Duodenal mucosa (tissue), 2 donors: ENCODE measurements around the gene CACUL1.
"Not testable (repeated sequence)": the region's sequence is repeated elsewhere in the genome, so short reads cannot be mapped to it uniquely, and the experiment has no call there.

Experiments used
- H3K27ac ChIP-seq: one replicate; pipeline ENCODE4 v1.7.0; 2013; ENCODE audit warnings: low read depth, low read length
- H3K27me3 ChIP-seq, 2 donors: one replicate each; pipeline ENCODE4 v1.7.0; 2013; ENCODE audit warnings: low read length in 2 of 2, control low read depth in 1 of 2; ENCODE audit not compliant: insufficient read depth in 2 of 2, control insufficient read depth in 1 of 2
- H3K36me3 ChIP-seq, 2 donors: one replicate each; pipeline ENCODE4 v1.7.0; 2013; ENCODE audit warnings: low read length in 2 of 2, control low read depth in 1 of 2; ENCODE audit not compliant: insufficient read depth in 2 of 2, control insufficient read depth in 1 of 2
- H3K4me1 ChIP-seq, 2 donors: one replicate each; pipeline ENCODE4 v1.7.0; 2013; ENCODE audit warnings: low read length in 2 of 2, control low read depth in 1 of 2; ENCODE audit not compliant: insufficient read depth in 2 of 2, control insufficient read depth in 1 of 2
- H3K4me3 ChIP-seq, 2 donors: one replicate each; pipeline ENCODE4 v1.7.0; 2013; ENCODE audit warnings: low read length in 2 of 2, low read depth in 1 of 2
- H3K9ac ChIP-seq, 2 donors: one replicate each; pipeline ENCODE4 v1.7.0; 2013; ENCODE audit warnings: low read length in 2 of 2, low read depth in 1 of 2
- H3K9me3 ChIP-seq, 2 donors: one replicate each; pipeline ENCODE4 v1.7.0; 2013; ENCODE audit warnings: low read length in 2 of 2, control low read depth in 1 of 2; ENCODE audit not compliant: control insufficient read depth in 1 of 2

The CACUL1 gene

GRCh38 chr10:118692872-118693271 lies 61.9 kb downstream of the CACUL1 start:
- no peak overlapping the region for H3K4me3 ChIP-seq
- H3K9ac ChIP-seq, result no peak overlapping the region
- no peak overlapping the region for H3K27ac ChIP-seq
- H3K27me3 ChIP-seq, result no peaks in the 10 kb centered on the region
- H3K9me3 ChIP-seq, result no peaks in the 10 kb centered on the region
- H3K36me3 ChIP-seq, result peaks cover 0 to 14% of the 10 kb centered on the region in 2 donors
- H3K4me1 ChIP-seq, result no peaks in the 10 kb centered on the region

GRCh38 chr10:118689070-118689858 lies 65.5 kb downstream of the CACUL1 start:
- no peaks in the 10 kb centered on the region for H3K9me3 ChIP-seq
- H3K9ac ChIP-seq, result no peak overlapping the region
- no peaks in the 10 kb centered on the region for H3K27me3 ChIP-seq
- no peak overlapping the region for H3K4me3 ChIP-seq
- H3K36me3 ChIP-seq, result peaks cover 11 to 39% of the 10 kb centered on the region in 2 donors
- no peak overlapping the region for H3K27ac ChIP-seq
- H3K4me1 ChIP-seq, result no peaks in the 10 kb centered on the region

- H3K36me3 ChIP-seq, result peaks cover 18 to 48% of the 10 kb centered on the region in 2 donors
- H3K9ac ChIP-seq, result no peak overlapping the region
- no peaks in the 10 kb centered on the region for H3K9me3 ChIP-seq
- H3K4me1 ChIP-seq, result no peaks in the 10 kb centered on the region
- no peak overlapping the region for H3K27ac ChIP-seq
- H3K27me3 ChIP-seq, result no peaks in the 10 kb centered on the region
- no peak overlapping the region for H3K4me3 ChIP-seq
These were observed 67.3 kb downstream of the CACUL1 start for GRCh38 chr10:118687472-118687871.

- Histone ChIP-seq H3K9ac (no peak overlapping the region), H3K4me3 (no peak overlapping the region), H3K4me1 (no peaks in the 10 kb centered on the region), H3K9me3 (no peaks in the 10 kb centered on the region), H3K27me3 (no peaks in the 10 kb centered on the region), H3K36me3 (peaks cover 29 to 43% of the 10 kb centered on the region in 2 donors), H3K27ac (no peak overlapping the region)
These were observed 72.2 kb downstream of the CACUL1 start for GRCh38 chr10:118682533-118682932.

GRCh38 chr10:118680197-118680596 lies 74.6 kb downstream of the CACUL1 start:
- H3K27me3 ChIP-seq, result no peaks in the 10 kb centered on the region
- H3K27ac ChIP-seq, result no peak overlapping the region
- H3K36me3 ChIP-seq, result peaks cover 27 to 30% of the 10 kb centered on the region in 2 donors
- H3K4me1 ChIP-seq, result no peaks in the 10 kb centered on the region
- no peaks in the 10 kb centered on the region for H3K9me3 ChIP-seq
- H3K4me3 ChIP-seq, result no peak overlapping the region
- H3K9ac ChIP-seq, result no peak overlapping the region

- Histone ChIP-seq H3K9me3 (no peaks in the 10 kb centered on the region), H3K27ac (no peak overlapping the region), H3K4me3 (no peak overlapping the region), H3K27me3 (no peaks in the 10 kb centered on the region), H3K9ac (no peak overlapping the region), H3K36me3 (peaks cover 0 to 9% of the 10 kb centered on the region in 2 donors), H3K4me1 (no peaks in the 10 kb centered on the region)
These were observed 80.4 kb downstream of the CACUL1 start for GRCh38 chr10:118674226-118674919.

- Histone ChIP-seq H3K4me3 (no peak overlapping the region), H3K27me3 (no peaks in the 10 kb centered on the region), H3K9ac (no peak overlapping the region), H3K36me3 (peaks cover 0 to 9% of the 10 kb centered on the region in 2 donors), H3K27ac (no peak overlapping the region), H3K4me1 (no peaks in the 10 kb centered on the region), H3K9me3 (no peaks in the 10 kb centered on the region)
These were observed 81.7 kb downstream of the CACUL1 start for GRCh38 chr10:118672766-118673715.

- Histone ChIP-seq H3K4me3 (no peak overlapping the region), H3K27me3 (no peaks in the 10 kb centered on the region), H3K27ac (no peak overlapping the region), H3K4me1 (no peaks in the 10 kb centered on the region), H3K36me3 (peaks cover 0 to 9% of the 10 kb centered on the region in 2 donors), H3K9me3 (no peaks in the 10 kb centered on the region), H3K9ac (no peak overlapping the region)
These were observed 82.6 kb downstream of the CACUL1 start for GRCh38 chr10:118672153-118672552.

- H3K4me3 ChIP-seq, H3K9ac ChIP-seq, H3K4me1 ChIP-seq, H3K36me3 ChIP-seq, H3K27me3 ChIP-seq, H3K9me3 ChIP-seq, H3K27ac ChIP-seq: not testable (repeated sequence)
These were observed 83.5 kb downstream of the CACUL1 start for GRCh38 chr10:118671221-118671620.
